ENCODE measurements around the gene FBL.

- no peak for TF ChIP-seq TBP (IDR thresholded peaks at IDR 0.05; ENCODE audit: low read depth, low read length)
- no peak for TF ChIP-seq RFX5 (IDR thresholded peaks at IDR 0.05; ENCODE audit: borderline replicate concordance, low read depth, low read length)
- TF ChIP-seq POLR2A (IDR thresholded peaks at IDR 0.05; ENCODE audit: control extremely low read depth in 1 of 2, low read depth in 2 of 2, low read length in 2 of 2) = no peak
- no peak for TF ChIP-seq TEAD4 (IDR thresholded peaks at IDR 0.05; ENCODE audit: low read depth, low read length)
- TF ChIP-seq SUZ12 (IDR thresholded peaks at IDR 0.05; ENCODE audit: low read length) = no peak
- TF ChIP-seq GTF2F1 (IDR thresholded peaks at IDR 0.05; ENCODE audit: borderline replicate concordance, low read depth, low read length) = no peak
- no peak for TF ChIP-seq CTCF (IDR thresholded peaks at IDR 0.05; ENCODE audit: control extremely low read depth in 1 of 3, insufficient read depth in 1 of 3, low read depth in 1 of 3, low read length in 3 of 3)
- TF ChIP-seq SIN3A (conservative IDR thresholded peaks at IDR 0.05 in 1 of 2, IDR thresholded peaks at IDR 0.05 in 1 of 2; ENCODE audit: low read depth in 1 of 2, low read length in 2 of 2) = no peak
- TF ChIP-seq GABPA (IDR thresholded peaks at IDR 0.05; ENCODE audit: borderline replicate concordance, insufficient read depth, low read length) = no peak
- no peak for TF ChIP-seq EP300 (IDR thresholded peaks at IDR 0.05; ENCODE audit: borderline replicate concordance in 1 of 2, low read depth in 2 of 2, low read length in 2 of 2)
These were observed 26.4 kb downstream of the FBL start for GRCh38 chr19:39819786-39820185.
